SK-N-MC (cell line): ENCODE data around the gene LRRC75B.
"Not testable (repeated sequence)": the region's sequence is repeated elsewhere in the genome, so short reads cannot be mapped to it uniquely, and the experiment has no call there.

Source experiments
- EZH2 ChIP-seq: fragments of 200-600 bp; sonication (generic); IDR thresholded peaks from one replicate; pipeline ENCODE4 v1.6.1; 2017; ENCODE audit warnings: antibody characterized with exemption
- POLR2AphosphoS5 ChIP-seq: IDR thresholded peaks from 2 replicates; pipeline ENCODE4 v1.6.1; 2012; ENCODE audit warnings: mild to moderate bottlenecking, low read depth, low read length, borderline replicate concordance

- not testable (repeated sequence) for TF ChIP-seq POLR2AphosphoS5, EZH2
Measured at GRCh38 chr22:24603770-24604629, 11.1 kb upstream of the LRRC75B start.
